Ramos (cell line): Measurements from ENCODE around the gene RAG2.

Experiments
- in situ Hi-C: fragments of 300-500 bp; cut with MboI; formaldehyde crosslinking; loops from one replicate; pipeline ENCODE4 v1.14.3; 2022; ENCODE audit warnings: low sequenced_read_pairs; ENCODE audit not compliant: unreplicated experiment

The RAG2 gene

DNA sequence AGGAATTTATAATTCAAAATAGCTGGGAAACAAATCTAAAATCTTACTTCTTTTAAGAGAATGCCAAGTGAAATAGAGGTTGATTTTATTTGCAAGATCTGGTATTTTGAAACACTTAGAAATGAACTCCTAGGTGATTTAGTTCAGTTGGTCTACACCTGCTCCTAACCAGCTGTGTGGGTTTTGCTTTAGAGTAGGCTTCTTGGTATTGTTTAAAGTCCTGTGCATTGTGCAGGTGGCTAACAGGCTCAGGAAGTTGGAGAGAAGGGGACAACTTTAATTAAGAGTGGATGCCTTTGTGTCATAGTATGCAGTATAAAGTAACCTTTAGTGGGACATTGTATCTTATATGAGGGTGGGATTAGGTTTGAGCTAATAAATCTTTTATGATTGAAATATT is 4.1 kb upstream of the RAG2 start:
- in situ Hi-C loops = no loop called here

DNA sequence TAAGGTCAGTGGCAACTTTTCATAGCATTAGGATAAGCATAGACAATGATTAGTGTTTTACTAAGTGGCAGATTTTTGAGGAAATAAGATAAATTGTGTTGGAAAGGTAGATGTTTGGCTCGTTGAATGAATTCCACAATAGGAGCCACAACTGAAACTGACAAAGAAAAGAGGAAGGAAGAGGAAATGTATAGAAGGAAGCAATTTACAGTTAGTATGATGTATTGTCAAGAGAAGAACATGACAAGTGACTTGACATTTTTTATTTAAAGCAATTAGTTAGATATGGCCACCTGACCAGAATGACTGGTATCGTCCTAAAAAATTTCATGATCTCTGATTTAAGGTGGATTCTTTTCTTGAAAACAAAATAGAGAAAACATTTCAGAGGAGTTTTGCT is 3.1 kb upstream of the RAG2 start:
- in situ Hi-C loops = no loop called here

DNA sequence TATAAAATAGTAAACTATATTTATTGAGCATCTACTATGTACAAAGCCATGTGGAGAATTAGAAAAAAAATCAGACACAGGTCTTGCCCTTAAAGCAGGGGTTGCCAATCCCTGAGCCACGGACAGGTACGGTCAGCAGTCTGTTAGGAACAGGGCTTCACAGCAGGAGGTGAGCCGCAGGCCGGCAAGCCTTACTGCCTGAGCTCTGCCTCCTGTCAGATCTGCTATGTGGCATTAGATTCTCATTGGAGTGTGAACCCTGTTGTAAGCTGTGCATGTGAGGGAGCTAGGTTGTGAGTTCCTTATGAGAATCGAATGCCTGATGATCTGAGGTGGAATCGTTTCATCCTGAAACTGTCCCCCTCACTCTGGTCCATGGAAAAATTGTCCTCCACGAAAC is 2.1 kb upstream of the RAG2 start:
- in situ Hi-C loops = no loop called here

DNA sequence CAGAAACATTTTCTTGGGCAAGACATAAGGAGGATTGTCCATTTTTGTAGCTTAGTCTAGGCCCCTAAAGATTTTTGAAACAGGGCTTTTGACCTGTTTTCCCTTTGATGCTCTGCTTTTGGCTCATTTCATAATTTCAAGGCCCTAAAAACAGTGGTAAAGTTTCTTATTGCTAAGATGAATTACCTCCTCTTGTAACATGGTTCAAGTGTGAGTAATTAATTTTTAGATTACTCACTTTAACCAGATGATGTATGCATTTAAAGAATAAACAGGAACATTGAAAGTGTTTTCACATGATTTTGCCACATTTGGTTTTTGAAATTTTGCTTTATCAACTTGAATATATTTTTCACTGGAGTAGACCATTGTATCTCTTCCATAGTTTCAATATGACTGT is 1.2 kb downstream of the RAG2 start:
- in situ Hi-C loops = no loop called here

DNA sequence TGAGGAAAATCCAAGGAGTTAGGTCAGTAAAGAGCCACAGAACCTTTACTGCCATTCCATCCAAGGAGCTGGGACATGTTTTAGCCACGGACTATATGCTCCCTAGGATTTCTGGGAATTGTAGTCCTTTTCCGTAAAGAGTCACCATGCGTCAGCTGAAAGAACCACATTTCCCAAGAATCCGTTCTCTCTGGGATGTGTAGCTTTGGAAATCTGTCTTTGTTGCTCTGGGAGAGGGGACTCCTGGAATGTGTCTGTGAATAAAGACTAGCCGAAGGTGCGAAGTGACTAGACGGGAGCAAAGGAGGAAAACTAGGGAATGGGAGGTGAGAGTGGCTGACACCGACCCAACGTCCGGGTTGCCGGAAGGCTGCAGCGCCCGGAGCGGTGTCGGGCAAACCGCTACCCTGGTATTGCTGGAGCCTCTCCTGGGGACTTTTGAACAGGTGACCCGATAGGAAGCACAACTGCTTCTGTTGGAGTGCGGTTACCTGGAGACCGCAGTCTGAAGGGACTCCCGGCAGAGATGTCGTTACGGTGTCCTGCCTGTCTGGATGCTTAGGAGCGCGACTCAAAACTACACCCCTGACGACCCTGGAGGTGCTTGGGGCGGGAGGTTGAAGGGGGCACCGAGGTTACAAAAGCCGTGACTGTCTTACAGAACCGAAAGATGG is 3.6 kb downstream of the RAG2 start, which contains the start of gene IFTAP:
Gene IFTAP (plus strand): TSS at position 187 of the 674 bp plus-strand sequence. CDS start 15,602 bp downstream, outside the sequence.
- in situ Hi-C loops = no loop called here

DNA sequence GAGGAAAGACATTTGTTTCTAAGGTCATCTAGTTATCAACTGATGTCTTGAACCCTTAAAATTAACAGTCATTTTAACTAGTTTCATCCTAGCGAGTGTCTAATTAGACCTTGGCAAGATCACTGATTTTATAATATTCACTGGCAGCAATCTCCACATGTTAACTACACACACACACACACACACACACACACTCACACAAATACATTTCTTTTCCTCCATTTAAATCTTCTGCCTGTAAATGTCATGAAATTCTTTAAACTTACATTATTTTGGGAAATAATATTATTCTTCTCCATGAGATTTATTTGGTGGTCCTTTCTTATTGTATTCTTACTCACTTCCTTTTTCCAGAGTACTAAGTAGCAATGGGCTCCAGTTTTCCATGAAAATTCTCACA is 6.6 kb downstream of the RAG2 start:
- in situ Hi-C loops = no loop called here

DNA sequence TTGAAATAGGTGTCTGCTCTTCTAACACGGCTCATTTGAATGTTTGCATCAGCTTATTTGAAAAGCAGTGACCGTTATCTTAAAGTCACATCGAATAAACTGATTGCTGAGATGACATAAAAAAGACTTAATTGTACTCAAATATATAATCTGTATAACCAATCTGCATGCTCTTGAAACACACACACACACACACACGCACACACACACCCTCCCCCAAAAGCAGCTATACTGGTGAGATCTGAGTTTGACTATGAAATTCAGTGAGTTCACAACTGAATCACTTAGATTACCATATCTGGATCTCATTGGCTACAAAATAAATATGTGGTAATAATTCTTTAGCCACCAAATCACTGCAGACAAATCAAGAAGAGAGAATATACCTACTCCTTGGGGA is 7.5 kb downstream of the RAG2 start:
- in situ Hi-C loops = no loop called here

DNA sequence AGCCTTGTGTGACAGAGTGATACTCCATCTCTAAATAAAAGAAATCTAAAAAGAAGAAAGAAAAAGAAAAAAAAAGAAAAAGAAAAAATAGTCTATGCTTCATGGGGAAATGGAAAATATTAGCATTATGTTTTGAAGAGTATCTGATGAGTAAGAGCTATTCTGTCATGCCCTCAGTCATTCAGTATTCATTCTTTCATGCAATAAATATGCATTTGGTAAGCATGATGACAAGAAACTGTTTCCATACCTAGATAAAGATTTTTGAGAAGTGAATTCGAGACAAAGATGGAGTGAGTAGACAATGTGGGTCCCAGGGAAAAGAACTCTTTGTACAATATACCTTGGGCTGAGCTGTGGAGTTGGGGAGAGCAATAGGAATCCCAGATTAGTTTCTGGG is 9.9 kb downstream of the RAG2 start:
- in situ Hi-C loops = no loop called here

DNA sequence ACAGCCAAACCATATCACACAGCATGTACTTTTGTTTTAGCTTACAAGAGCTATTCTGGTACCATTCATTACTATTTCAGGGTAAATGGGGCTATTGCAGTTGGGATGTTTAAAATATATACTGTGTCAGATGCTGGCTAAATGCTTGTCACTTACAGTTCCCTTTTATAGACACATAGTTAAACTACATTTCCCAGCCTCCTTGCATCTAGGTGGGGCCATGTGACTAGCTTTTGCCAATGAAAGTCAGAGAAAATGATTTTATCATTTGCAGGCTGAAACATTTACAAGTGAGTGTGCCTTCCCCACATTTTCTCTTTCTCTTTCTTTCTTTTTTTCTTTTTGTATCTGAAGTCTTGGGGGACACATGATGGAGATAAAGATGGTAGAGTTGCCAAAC is 11.5 kb downstream of the RAG2 start:
- in situ Hi-C loops = no loop called here

DNA sequence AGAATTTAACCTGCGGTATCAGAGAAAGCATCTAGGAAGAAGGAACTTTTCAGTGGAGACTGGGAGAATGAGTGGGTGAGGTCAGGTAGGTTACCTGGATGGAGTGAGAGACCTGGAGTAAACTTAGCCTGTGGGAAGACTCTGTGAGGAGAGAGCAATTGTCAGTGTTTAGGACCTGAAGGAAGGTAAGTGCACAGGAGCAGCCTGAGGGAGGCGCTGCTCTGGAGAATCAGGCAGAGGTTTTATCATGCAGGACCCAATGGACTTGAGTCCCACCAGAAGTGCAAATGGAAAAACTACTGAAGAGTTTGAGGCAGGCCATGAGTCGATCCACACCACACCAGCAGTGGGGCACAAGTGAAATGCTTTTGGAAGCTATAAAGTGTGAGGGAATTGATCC is 14.4 kb downstream of the RAG2 start:
- in situ Hi-C loops = no loop called here

DNA sequence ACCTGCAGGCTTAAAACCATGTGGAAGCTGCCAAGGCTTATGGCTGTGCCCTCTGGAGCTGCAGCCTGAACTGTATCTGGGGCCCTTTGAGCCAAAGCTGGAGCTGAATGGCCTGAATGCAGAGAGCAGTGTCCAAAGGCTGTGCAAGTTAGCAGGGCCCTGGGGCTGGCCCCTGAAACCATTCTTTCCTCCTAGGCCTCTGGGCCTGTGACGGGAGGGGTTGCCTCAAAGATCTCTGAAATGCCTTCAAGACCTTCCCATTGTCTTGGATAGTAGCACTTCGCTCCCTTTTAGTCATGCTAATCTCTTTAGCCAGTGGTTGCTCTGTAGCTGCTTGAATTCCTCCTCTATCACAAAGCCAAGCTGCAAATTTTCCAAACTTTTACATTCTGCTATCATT is 16.5 kb downstream of the RAG2 start:
- in situ Hi-C loops = no loop called here

DNA sequence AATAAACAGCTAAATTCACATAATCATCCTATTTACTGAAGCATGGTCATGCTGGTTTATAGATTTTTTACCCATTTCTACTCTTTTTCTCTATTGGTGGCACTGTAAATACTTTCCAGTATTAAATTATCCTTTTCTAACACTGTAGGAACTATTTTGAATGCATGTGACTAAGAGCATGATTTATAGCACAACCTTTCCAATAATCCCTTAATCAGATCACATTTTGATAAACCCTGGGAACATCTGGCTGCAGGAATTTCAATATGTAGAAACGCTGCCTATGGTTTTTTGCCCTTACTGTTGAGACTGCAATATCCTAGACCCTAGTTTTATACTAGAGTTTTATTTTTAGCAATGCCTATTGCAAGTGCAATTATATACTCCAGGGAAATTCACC is 19.6 kb downstream of the RAG2 start:
- in situ Hi-C loops = no loop called here

DNA sequence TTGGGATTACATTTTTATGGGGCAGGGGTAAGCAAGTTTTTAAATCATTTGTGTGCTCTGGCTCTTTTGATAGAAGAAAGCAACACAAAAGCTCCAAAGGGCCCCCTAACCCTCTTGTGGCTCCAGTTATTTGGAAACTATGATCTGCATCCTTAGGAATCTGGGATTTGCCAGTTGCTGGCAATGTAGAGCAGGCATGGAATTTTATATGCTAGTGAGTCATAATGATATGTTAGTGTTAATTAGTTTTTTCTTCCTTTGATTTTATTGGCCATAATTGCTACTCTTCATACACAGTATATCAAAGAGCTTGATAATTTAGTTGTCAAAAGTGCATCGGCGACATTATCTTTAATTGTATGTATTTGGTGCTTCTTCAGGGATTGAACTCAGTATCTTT is 20.2 kb downstream of the RAG2 start:
- in situ Hi-C loops = no loop called here

DNA sequence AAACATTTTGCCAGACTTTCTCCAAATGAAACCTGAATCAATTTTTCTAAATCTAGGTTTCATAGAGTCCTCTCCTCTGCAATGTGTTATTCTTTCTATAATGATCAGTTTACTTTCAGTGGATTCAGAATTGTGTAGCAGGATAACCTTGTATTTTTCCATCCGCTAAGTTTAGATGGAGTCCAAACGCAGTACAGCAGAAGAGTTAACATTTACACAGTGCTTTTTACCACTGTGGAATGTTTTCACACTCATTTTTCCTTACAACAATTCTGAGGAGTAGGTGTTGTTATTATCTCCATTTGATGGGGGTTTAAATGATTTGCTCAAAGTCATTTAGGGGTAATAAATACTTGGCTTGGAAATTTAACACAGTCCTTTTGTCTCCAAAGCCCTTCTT is 20.7 kb downstream of the RAG2 start:
- in situ Hi-C loops = no loop called here

DNA sequence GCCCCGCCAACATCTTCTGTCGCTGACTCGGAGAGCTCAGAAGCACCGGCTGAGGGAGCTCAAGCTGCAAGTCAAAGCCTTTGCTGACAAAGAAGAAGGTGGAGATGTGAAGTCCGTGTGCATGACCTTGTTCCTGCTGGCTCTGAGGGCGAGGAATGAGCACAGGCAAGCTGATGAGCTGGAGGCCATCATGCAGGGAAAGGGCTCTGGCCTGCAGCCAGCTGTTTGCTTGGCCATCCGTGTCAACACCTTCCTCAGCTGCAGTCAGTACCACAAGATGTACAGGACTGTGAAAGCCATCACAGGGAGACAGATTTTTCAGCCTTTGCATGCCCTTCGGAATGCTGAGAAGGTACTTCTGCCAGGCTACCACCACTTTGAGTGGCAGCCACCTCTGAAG is 23.6 kb downstream of the RAG2 start:
- in situ Hi-C loops = no loop called here

DNA sequence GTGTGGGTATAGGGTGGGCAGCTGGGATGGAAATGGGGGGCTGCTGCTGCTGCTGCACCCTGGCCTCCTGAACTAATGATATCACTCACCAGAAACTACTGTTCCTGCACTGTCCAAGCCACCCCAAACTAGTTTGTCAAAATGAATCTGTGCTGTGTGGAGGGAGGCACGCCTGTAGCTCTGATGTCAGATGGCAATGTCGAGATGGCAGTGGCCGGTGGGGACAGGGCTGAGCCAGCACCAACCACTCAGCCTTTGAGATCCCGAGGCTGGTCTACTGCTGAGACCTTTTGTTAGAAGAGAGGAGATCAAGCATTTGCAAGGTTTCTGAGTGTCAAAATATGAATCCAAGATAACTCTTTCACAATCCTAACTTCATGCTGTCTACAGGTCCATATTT is 28.9 kb downstream of the RAG2 start:
- in situ Hi-C loops = loop anchor here (10.0 kb wide), 1 partner anchor 176 kb away; no protein-coding TSS in a partner anchor

DNA sequence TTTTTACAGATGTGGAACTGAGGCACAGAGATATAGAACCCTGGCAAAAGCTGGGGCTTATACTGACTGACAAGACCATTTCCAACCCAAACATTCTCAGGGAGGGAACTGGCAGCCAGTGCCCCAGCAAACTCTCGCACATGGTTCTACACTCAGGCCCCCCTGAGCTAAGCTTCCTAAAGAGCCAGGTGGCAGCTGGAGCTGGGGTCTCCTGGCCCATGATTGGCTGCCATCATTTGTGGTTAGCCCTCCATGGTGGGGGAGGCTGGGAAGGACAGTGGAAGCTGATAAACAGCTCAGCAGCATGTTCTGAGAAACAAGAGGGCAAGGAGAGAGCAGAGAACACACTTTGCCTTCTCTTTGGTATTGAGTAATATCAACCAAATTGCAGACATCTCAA is 30.3 kb downstream of the RAG2 start, which contains the start of gene RAG1:
Gene RAG1 (plus strand): TSS at position 314 of the 400 bp plus-strand sequence. CDS start 5,298 bp downstream, outside the sequence.
- in situ Hi-C loops = loop anchor here (10.0 kb wide), 1 partner anchor 177 kb away; no protein-coding TSS in a partner anchor

DNA sequence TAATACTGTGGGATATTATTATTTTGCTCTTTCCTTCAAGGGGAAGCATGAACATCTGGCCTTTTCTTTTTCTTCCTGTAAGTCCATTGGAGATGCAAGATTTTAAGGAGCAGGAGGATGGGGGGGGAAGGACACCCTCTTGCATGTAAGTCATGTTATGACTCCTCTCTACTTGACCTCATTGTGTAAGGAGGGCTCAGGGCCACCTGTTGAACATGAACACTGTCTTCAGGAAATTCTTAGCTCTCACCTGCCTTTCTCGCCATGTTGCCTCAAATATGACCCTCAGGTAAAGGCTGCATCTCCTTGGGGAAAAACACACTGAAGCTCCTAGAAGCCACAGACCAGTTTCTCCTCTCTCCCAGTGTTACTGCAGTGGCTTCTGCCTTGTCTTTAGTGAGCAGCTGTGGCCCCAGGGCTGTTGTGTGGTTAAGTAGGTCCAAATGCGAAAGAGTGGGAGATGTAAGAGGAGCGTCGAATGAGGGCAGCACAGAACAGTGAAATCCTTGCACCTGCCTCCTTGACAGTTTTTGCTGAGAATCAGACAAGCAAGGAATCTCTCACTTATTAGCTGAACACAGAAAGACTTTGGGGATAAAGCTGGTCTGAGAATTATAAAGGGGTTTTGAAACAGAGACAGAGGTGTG is 31.5 kb downstream of the RAG2 start:
- in situ Hi-C loops = loop anchor here (10.0 kb wide), 1 partner anchor 178 kb away; no protein-coding TSS in a partner anchor

DNA sequence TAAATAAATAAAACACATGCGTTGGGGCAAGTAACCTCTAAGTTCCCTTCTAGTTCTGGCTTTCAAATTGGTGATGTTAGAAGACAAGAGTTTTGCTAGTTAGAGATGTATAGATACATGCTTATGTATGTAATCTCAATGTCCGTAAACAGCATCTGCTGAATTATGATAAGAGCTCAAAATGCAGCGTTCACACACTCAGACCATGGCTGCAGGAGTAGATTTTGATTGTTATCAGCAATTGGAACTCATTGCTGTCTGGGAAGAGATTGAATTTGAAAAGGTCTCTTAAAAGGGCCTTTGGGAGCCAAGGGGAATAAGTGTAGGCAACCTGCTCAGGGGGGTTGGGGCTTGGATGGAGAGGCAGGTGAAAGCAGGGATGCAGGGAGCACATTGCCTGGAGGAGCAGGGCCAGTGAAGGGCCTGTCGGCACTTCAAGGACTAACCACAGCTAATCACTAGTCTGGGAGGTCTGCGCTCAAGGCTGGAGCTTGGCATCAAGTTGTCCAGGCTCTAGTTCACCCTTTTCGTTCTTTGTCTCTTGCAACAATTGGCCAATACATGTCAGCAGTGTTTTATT is 32.9 kb downstream of the RAG2 start:
- in situ Hi-C loops = loop anchor here (10.0 kb wide), 1 partner anchor 180 kb away; no protein-coding TSS in a partner anchor

DNA sequence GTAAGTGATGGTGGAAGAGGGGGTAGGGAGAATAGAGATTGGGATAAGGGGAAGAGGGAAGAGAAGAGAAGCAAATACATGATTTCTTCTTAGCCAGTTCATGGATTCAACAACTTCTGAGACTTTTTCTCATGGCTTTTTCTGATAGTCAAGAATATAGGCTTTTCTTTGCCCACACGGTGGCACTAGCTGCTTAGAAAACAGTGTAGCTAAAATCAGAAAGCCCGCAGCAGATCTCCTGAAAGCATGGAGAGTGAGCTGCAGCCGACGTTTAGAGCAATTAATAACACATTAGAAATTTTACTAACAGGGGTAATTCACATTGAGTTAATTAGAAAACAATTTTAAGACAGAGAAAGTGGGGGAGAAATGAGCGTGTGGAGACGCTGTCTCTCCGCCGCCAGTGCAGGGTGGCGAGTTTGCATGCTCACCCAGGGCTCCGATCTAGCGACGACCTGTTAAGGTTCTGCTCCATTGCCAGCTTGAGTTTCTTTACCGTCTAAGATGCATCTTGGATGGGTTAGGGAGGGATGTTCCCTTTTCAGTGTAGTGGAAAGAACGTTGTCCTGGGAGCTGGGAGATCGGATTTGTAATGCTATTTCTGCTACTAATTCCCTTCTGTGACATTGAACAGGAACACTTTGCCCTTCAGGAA is 33.5 kb downstream of the RAG2 start:
- in situ Hi-C loops = loop anchor here (10.0 kb wide), 1 partner anchor 180 kb away; no protein-coding TSS in a partner anchor
